Testis (tissue), 2 donors: ENCODE measurements around the gene TACC3.

ENCODE experiments used
- CTCF ChIP-seq, 3 experiments: fragments of 450-650 bp in 2 of 3; fragments of 200-600 bp in 1 of 3; sonication (generic) in 1 of 3; IDR thresholded peaks; one replicate each; pipeline ENCODE4 v1.5.1; 2016 to 2019; ENCODE audit warnings: antibody characterized with exemption in 3 of 3, mild to moderate bottlenecking in 2 of 3, moderate library complexity in 1 of 3
- POLR2A ChIP-seq: fragments of 450-650 bp; IDR thresholded peaks from one replicate; pipeline ENCODE4 v1.6.1; 2017; ENCODE audit warnings: antibody characterized with exemption, mild to moderate bottlenecking, moderate library complexity

GRCh38 chr4:1786544-1787362 lies 65.4 kb downstream of the TACC3 start:
- TF ChIP-seq POLR2A (no peak), CTCF (IDR thresholded peaks at IDR 0.05) (no peak)
